Large intestine (tissue), 12 donors: Measurements from ENCODE around the gene LYZ. TPM values are rescaled to one million over a fixed set of nuclear protein-coding genes. Genes with fewer than 3 reads are reported as not detected.
"Not testable (repeated sequence)": the region's sequence is repeated elsewhere in the genome, so short reads cannot be mapped to it uniquely, and the experiment has no call there.

Experiments
- DNase-seq, 2 donors: peaks; one replicate each; pipeline versions ENCODE4 v3.0.0 to v3.0.0-alpha.2; 2013
- H3K27ac ChIP-seq: one replicate; pipeline ENCODE4 v1.5.1; 2013; ENCODE audit warnings: low read length
- H3K27me3 ChIP-seq: 2 replicates; pipeline ENCODE4 v1.6.1; 2013; ENCODE audit warnings: low read length; ENCODE audit not compliant: control insufficient read depth, insufficient read depth
- H3K36me3 ChIP-seq: 2 replicates; pipeline ENCODE4 v1.6.1; 2013; ENCODE audit warnings: low read length; ENCODE audit not compliant: control insufficient read depth, insufficient read depth
- H3K4me1 ChIP-seq: one replicate; pipeline ENCODE4 v1.6.1; 2013; ENCODE audit warnings: low read length; ENCODE audit not compliant: control insufficient read depth, insufficient read depth
- H3K4me3 ChIP-seq: one replicate; pipeline ENCODE4 v1.5.1; 2013; ENCODE audit warnings: low read length
- H3K9me3 ChIP-seq: one replicate; pipeline ENCODE4 v1.6.1; 2013; ENCODE audit warnings: mild to moderate bottlenecking, low read depth, low read length, moderate library complexity; ENCODE audit not compliant: control insufficient read depth
- WGBS: methylation state at CpG from one replicate; pipeline ENCODE4 v1.1.5; 2013; ENCODE audit warnings: low lambda C conversion rate; ENCODE audit not compliant: insufficient coverage; 5-methylcytosine and 5-hydroxymethylcytosine counted together
- long read RNA-seq, 11 donors: transcript quantifications; one replicate each; lab custom pipeline, GENCODE V29; 2026
- polyA plus RNA-seq: library from polyadenylated mRNA; unstranded; fragments of 120-200 nt; gene quantifications from one replicate; pipeline ENCODE4 v1.2.1, GENCODE V29; 2013

The LYZ gene
- 128 TPM for polyA plus RNA-seq
- long read RNA-seq, donor 1, transcript LYZ-201 (4 exons, 1,530 nt) = major isoform, 14 of 154 reads
- long read RNA-seq, donor 1, partial matches to known transcripts = 140 of 154 reads
- long read RNA-seq, donor 1, other reads (novel, unspliced or antisense) = 0 of 154 reads
- long read RNA-seq, donor 2, transcript LYZ-201 (4 exons, 1,530 nt) = major isoform, 32 of 33 reads
- long read RNA-seq, donor 2, partial matches to known transcripts = 0 of 33 reads
- long read RNA-seq, donor 2, other reads (novel, unspliced or antisense) = 0 of 33 reads
- long read RNA-seq, donor 3 = 0 reads
- long read RNA-seq, donor 4, transcript LYZ-201 (4 exons, 1,530 nt) = major isoform, 5 of 5 reads
- long read RNA-seq, donor 4, partial matches to known transcripts = 0 of 5 reads
- long read RNA-seq, donor 4, other reads (novel, unspliced or antisense) = 0 of 5 reads
- long read RNA-seq, donor 5, partial matches to known transcripts = 0 of 5 reads
- long read RNA-seq, donor 5, other reads (novel, unspliced or antisense) = 0 of 5 reads
- long read RNA-seq, donor 6, transcript LYZ-201 (4 exons, 1,530 nt) = major isoform, 15 of 15 reads
- long read RNA-seq, donor 6, partial matches to known transcripts = 0 of 15 reads
- long read RNA-seq, donor 6, other reads (novel, unspliced or antisense) = 0 of 15 reads
- long read RNA-seq, donor 7, transcript LYZ-201 (4 exons, 1,530 nt) = major isoform, 9 of 9 reads
- long read RNA-seq, donor 7, partial matches to known transcripts = 0 of 9 reads
- long read RNA-seq, donor 7, other reads (novel, unspliced or antisense) = 0 of 9 reads
- long read RNA-seq, donor 8, transcript LYZ-201 (4 exons, 1,530 nt) = major isoform, 22 of 23 reads
- long read RNA-seq, donor 8, partial matches to known transcripts = 0 of 23 reads
- long read RNA-seq, donor 8, other reads (novel, unspliced or antisense) = 0 of 23 reads
- long read RNA-seq, donor 9, transcript LYZ-201 (4 exons, 1,530 nt) = major isoform, 16 of 16 reads
- long read RNA-seq, donor 9, partial matches to known transcripts = 0 of 16 reads
- long read RNA-seq, donor 9, other reads (novel, unspliced or antisense) = 0 of 16 reads
- long read RNA-seq, donor 10, transcript LYZ-201 (4 exons, 1,530 nt) = major isoform, 7 of 7 reads
- long read RNA-seq, donor 10, partial matches to known transcripts = 0 of 7 reads
- long read RNA-seq, donor 10, other reads (novel, unspliced or antisense) = 0 of 7 reads
- long read RNA-seq, donor 11, transcript LYZ-201 (4 exons, 1,530 nt) = major isoform, 13 of 13 reads
- long read RNA-seq, donor 11, partial matches to known transcripts = 0 of 13 reads
- long read RNA-seq, donor 11, other reads (novel, unspliced or antisense) = 0 of 13 reads

DNA sequence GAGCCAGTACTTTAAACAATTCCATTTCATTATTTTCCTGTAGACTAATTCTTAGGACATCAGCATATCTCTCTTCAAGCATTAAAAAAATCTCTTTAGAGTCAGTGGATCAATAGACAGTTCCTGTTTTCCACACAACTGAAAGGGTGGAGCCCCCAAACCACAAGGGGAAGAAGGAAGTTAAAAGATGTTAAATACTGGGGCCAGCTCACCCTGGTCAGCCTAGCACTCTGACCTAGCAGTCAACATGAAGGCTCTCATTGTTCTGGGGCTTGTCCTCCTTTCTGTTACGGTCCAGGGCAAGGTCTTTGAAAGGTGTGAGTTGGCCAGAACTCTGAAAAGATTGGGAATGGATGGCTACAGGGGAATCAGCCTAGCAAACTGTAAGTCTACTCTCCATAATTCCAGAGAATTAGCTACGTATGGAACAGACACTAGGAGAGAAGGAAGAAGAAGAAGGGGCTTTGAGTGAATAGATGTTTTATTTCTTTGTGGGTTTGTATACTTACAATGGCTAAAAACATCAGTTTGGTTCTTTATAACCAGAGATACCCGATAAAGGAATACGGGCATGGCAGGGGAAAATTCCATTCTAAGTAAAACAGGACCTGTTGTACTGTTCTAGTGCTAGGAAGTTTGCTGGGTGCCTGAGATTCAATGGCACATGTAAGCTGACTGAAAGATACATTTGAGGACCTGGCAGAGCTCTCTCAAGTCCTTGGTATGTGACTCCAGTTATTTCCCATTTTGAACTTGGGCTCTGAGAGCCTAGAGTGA lies at the start of gene LYZ:
Gene LYZ (plus strand): TSS at position 220 of the 777 bp plus-strand sequence. CDS start 28 bp downstream, at position 248.
- DNase-seq = no peak
- no CpG with 5 or more reads among the region's 4 CpGs for WGBS
- Histone ChIP-seq H3K27me3 (no peaks in the 10 kb centered on the region), H3K4me1 (no peaks in the 10 kb centered on the region), H3K9me3 (no peaks in the 10 kb centered on the region), H3K27ac (no peak within 1 kb of the TSS), H3K36me3 (no peaks in the 10 kb centered on the region), H3K4me3 (no peak within 1 kb of the TSS)

DNA sequence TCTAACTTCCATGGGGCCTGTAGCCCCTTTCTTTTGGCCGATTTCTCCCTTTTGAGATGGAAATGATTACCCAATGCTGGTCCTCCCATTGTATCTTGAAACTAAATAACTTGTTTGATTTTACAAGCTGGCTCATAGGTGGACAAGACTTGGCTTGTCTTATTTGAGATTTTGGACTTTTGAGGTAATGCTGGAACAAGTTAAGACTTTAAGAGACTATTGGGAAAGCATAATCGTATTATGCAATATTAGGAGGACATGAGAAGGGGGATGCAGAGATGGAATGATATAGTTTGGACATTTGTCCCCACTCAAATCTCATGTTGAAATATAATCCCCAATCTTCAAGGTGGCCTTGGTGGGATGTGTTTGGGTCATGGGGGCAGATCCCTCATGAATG lies 49.2 kb upstream of the LYZ start:
- Histone ChIP-seq H3K27ac (no peak overlapping the region), H3K4me1 (no peaks in the 10 kb centered on the region), H3K27me3 (no peaks in the 10 kb centered on the region), H3K4me3 (no peak overlapping the region), H3K36me3 (no peaks in the 10 kb centered on the region), H3K9me3 (no peaks in the 10 kb centered on the region)
- DNase-seq = no peak
- 80% methylated on average over 1 of the region's 2 CpGs for WGBS

DNA sequence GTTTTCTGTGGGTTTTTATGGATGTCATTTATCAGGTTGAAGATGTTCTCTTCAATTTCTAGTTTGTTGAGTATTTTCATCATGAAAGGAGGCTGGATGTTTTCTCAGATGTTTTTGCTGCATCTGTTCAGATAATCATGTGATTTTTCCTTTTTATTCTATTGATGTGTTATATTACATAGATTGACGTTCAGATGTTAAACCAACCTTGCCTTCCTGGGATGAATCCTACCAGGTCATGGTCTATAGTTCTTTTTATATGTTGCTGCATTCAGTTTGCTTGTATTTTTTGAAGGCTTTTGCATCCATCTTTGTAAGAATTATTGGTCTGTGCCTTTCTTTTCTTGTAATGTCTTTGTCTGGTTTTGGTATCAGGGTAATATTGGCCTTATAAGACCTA lies 43.9 kb upstream of the LYZ start:
- Histone ChIP-seq H3K27me3 (no peaks in the 10 kb centered on the region), H3K9me3 (peaks cover 7% of the 10 kb centered on the region), H3K27ac (no peak overlapping the region), H3K4me3 (no peak overlapping the region), H3K4me1 (no peaks in the 10 kb centered on the region), H3K36me3 (no peaks in the 10 kb centered on the region)
- no peak for DNase-seq
- WGBS = no CpG with 5 or more reads among the region's 1 CpG

DNA sequence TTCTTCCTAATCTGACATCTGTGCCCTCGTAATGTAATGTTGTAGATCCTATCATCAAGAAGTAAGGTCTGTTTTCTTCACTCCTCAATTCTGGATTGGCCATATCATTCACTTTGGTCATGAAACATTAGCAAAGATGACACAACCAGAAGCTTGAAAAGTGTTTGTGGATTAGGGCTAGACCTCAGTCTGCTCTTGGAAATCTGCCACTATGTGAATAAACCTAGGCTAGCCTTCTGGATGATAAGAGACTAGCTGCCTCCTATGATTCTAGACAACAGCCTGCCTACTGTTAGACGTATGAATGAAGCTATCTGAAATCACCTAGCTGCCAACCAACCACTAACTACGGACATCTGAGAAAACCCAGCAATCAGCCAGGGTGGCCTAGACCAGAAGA lies 38.7 kb upstream of the LYZ start:
- H3K27me3 ChIP-seq = no peaks in the 10 kb centered on the region
- H3K4me1 ChIP-seq = no peaks in the 10 kb centered on the region
- no peak overlapping the region for H3K4me3 ChIP-seq
- DNase-seq = no peak
- H3K36me3 ChIP-seq = no peaks in the 10 kb centered on the region
- H3K27ac ChIP-seq = no peak overlapping the region
- WGBS = no CpG with 5 or more reads among the region's 3 CpGs
- peaks cover 2% of the 10 kb centered on the region for H3K9me3 ChIP-seq

DNA sequence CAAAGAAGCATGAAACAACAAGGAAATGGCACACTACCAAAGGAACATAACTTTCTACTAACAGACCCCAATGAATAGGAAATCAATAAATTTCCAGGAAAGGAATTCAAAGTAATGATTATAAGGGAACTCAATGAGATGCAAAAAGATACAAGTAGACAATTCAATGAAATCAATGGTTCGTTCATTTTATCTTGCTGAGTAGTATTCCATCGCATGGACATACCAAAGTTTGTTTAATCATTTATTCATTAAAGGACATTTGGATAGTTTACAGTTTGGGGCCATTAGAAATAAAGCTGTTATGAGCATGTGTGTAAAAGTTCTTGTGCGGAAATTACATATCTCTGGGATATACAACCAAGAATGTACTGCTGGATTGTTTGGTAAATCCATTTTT lies 35.0 kb upstream of the LYZ start:
- no peaks in the 10 kb centered on the region for H3K36me3 ChIP-seq
- no peak overlapping the region for H3K4me3 ChIP-seq
- no peaks in the 10 kb centered on the region for H3K27me3 ChIP-seq
- no peaks in the 10 kb centered on the region for H3K4me1 ChIP-seq
- 100% methylated on average over 1 of the region's 3 CpGs for WGBS
- H3K9me3 ChIP-seq = peaks cover 6% of the 10 kb centered on the region
- DNase-seq = no peak
- no peak overlapping the region for H3K27ac ChIP-seq

DNA sequence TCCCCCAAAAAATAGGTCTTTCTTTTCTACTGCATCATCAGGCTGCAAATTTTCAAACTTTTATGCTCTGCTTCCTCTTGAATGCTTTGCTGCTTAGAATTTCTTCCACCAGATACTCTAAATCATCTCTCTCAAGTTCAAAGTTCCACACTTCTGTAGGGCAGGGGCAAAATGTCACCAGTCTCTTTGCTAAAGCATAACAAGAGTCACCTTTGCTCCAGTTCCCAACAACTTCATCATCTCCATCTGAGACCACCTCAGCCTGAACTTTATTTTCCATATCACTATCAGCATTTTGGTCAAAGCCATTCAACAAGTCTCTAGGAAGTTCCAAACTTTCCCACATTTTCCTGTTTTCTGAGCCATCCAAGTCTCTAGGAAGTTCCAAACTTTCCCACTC lies 31.4 kb upstream of the LYZ start:
- H3K27ac ChIP-seq, DNase-seq, H3K4me3 ChIP-seq, H3K27me3 ChIP-seq, H3K9me3 ChIP-seq, H3K36me3 ChIP-seq, H3K4me1 ChIP-seq: not testable (repeated sequence)

DNA sequence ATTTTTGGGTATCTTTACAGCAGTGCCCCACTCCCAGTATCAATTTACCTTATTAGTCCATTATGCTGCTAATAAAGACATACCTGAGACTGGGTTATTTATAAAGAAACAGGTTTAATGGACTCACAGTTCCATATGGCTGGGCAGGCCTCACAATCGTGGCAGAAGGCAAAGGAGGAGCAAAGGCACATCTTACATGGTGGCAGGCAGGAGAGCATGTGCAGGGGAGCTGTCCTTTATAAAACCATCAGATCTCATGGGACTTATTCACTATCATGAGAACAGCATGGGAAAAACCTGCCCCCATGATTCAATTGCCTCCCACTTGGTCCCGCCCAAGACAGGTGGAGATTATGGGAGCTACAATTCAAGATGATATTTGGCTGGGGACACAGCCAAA lies 30.9 kb upstream of the LYZ start:
- 100% methylated on average over 1 of the region's 2 CpGs for WGBS
- H3K4me3 ChIP-seq, H3K4me1 ChIP-seq, DNase-seq, H3K27ac ChIP-seq, H3K27me3 ChIP-seq, H3K9me3 ChIP-seq, H3K36me3 ChIP-seq: not testable (repeated sequence)

DNA sequence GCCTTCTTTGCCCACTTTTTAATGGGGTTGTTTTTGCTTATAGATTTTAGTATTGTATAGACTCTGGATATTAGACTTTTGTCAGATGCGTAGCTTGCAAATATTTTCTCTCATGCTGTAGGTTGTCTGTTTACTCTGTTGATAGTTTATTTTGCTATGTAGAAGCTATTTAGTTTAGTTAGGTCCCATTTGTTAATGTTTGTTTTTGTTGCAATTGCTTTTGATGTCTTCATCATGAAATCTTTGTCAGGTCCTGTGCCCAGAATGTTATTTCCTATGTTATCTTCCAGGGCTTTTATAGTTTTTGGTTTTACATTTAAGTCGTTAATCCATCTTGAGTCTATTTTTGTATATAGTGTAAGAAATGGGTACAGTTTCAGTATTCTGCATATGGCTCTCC lies 30.0 kb upstream of the LYZ start:
- no peak for DNase-seq
- H3K9me3 ChIP-seq = peaks cover 12% of the 10 kb centered on the region
- WGBS = 100% methylated on average over 1 of the region's 2 CpGs
- H3K36me3 ChIP-seq = no peaks in the 10 kb centered on the region
- no peaks in the 10 kb centered on the region for H3K27me3 ChIP-seq
- no peaks in the 10 kb centered on the region for H3K4me1 ChIP-seq
- H3K4me3 ChIP-seq = no peak overlapping the region
- no peak overlapping the region for H3K27ac ChIP-seq

DNA sequence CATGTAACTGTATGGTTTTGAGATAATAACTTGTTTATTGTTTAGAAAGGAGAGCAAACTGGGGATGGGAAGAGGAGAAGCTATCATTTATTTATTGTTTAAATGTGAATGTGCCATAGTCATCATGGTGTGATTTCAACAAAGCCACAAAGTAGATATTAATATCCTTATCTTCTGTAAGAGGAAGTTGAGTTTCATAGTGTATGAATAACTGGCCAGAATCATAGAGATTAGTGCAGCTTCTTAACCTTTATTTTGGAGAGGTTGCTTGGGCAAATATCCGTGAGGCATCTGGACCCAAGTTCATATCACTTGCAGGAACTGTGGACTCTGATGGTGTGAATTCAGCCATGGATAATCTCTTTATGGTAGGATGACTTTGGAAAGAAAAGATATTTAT lies 26.8 kb upstream of the LYZ start:
- WGBS = no CpG with 5 or more reads among the region's 1 CpG
- H3K36me3 ChIP-seq = no peaks in the 10 kb centered on the region
- no peaks in the 10 kb centered on the region for H3K4me1 ChIP-seq

More for the DNA sequence above, 26.8 kb upstream of the LYZ start:
- Histone ChIP-seq H3K9me3 (peaks cover 6% of the 10 kb centered on the region), H3K4me3 (no peak overlapping the region), H3K27ac (no peak overlapping the region), H3K27me3 (no peaks in the 10 kb centered on the region)
- no peak for DNase-seq
